NOMO-1 treated with dmso at 0.1 percent for 144 hours (cell line): ENCODE results near the gene FAM186B.

Source experiments
- DNase-seq: peaks from one replicate; lab custom pipeline; 2025; ENCODE audit not compliant: unreplicated experiment; lab: John Stamatoyannopoulos, UW

FAM186B gene

DNA sequence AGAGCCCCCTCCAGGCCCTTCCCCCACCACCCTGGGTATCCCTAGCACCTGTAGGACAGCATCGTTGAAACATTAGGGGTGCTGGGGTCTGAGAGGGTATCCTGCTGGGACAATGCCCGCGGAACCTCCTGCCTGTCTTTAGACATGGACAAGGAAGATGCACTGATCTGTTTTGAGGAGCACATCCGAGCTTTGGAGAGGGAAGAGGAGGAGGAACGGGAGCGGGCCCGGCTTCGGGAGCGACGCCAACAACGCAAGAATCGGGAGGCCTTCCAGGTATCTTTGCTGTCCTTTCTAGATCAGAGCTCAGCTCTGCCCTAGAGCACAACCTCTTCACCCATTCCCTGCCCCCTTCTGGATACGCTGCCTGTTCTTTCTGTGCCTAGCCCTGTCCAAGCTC lies 31.1 kb upstream of the FAM186B start:
- no peak for DNase-seq

DNA sequence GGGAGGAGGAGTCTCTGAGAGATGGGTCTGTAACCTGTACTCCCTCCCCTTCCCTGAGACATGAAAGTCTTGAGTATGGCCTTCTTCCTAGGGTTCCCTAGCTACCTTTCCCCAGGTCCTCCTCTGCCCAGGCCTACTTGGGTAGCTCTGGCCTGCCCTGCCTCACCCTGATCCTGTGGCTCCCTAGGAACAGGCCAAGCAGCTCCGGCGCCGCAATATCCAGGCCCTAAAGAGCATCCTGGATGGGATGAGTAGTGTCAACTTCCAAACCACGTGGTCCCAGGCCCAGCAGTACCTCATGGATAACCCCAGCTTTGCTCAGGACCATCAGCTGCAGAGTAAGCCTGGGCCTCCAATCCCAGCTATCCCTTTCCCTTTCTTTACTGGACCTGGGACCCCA lies 30.2 kb upstream of the FAM186B start:
- DNase-seq = no peak

DNA sequence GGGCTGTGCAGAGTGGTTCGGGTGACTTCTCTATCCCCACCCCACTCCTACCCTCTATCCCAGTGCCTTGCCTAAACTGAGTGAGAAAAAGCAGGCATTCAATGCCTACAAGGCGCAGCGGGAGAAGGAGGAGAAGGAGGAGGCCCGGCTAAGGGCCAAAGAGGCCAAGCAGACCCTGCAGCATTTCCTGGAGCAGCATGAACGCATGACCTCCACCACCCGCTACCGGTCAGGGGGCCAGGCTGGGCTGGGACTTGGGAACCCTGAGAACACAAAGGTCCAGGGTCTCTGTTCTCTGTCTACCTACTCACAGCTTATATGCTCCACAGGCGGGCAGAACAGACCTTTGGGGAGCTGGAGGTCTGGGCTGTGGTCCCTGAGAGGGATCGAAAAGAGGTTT lies 29.6 kb upstream of the FAM186B start:
- DNase-seq = no peak

DNA sequence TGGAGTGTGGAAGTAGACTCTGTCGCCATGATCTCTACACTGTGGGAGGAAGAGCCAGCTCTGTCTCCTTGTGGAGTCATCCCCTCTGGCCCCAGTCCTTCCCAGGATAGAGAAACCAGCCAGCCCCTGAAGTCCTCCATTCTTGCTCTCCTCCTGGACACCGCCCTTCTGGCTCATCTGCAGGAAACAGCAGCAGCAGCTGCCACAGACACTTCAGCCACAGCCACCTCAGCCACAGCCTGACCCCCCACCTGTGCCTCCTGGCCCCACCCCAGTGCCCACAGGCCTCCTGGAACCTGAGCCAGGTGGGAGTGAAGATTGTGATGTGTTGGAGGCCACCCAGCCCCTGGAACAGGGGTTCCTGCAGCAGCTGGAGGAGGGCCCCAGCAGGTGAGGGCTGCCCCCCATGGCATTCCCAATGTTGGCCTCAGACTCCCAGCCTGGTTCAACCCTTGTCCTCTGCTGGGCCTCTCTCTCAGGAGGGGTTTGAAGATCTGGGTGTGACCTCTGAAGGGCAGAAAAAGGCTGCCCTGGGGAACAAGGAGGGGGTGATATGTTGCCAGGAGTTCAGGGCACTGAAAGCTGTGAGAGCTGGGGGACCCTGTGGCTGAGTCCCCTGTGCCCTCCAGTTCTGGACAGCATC lies 28.4 kb upstream of the FAM186B start:
- no peak for DNase-seq

- no peak for DNase-seq
These were observed 27.7 kb upstream of the FAM186B start for GRCh38 chr12:49632986-49633702.

GRCh38 chr12:49632401-49632800 lies 27.0 kb upstream of the FAM186B start:
- DNase-seq = no peak

DNA sequence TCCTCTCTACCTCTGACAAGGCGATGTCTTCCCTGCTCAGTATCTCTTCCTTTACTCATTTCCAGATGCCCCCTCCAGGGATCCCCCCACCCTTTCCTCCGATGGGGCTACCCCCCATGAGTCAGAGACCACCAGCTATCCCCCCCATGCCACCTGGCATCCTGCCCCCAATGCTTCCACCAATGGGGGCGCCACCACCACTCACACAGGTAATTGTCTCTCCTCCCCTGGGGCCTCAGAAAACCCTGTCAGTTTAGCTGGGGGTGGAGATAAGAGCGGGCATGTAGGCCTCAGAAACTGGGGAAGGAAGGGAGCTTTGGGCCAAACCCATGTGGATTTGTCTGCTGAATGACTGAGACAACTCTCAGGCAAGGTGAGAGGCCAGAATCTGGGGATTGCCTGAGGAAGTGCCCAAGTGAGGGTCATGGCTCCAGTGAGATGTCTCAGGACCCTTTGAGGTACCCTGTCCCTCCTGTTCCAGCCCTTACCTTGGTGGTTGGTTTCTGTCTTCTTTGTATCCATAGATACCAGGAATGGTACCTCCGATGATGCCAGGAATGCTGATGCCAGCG lies 26.0 kb upstream of the FAM186B start:
- DNase-seq = no peak

- no peak for DNase-seq
These were observed 22.4 kb upstream of the FAM186B start for GRCh38 chr12:49627752-49628360.

DNA sequence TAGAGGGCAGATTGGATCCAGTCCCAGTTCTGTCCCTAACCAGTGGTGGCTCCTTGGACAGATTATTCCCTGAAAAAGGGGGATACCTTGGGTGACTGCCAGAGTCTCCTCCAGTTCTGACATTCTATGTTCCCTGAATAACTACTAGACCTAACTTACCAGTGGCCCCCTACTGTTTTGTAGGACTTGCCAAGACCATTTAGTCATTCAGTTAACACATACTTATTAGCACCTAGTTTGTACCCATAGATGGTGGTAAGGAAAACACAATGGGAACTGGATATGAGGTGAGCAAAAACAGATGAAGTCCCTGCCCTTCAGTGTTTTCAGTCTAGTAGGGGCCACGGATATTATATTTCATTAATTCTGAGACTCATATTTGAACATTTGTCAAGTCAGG lies 21.4 kb upstream of the FAM186B start:
- DNase-seq = no peak

DNA sequence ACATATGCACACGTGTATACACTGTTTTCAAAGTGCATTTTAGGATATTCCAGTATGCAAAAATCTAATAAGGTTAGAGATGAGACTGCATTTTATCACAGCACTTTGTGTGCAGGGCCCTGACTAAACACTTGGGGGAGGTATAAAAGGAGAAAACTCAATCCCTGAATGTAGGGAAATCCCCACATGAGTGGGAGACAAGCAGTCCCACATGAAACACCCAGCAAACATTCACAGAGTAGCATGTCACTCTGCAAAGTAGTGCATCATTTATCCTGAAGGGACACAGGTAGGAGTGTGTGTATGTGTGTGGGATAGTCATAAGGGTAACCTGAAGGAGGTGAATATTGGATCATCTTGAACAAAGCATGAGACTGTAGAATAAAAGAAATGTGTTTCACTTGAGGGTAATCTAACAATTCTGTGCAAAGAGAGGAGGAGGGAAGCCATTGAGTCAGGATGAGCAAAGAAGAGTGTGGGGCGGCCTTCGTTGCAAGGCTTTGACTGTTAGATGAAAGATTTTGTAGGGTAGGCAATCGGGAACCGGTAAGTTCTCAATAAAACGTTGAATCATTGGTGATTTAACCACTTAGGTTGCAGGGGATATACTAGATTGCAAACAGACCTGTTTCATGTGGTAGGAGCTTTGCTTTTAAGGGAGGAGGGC lies 20.9 kb upstream of the FAM186B start:
- no peak for DNase-seq

DNA sequence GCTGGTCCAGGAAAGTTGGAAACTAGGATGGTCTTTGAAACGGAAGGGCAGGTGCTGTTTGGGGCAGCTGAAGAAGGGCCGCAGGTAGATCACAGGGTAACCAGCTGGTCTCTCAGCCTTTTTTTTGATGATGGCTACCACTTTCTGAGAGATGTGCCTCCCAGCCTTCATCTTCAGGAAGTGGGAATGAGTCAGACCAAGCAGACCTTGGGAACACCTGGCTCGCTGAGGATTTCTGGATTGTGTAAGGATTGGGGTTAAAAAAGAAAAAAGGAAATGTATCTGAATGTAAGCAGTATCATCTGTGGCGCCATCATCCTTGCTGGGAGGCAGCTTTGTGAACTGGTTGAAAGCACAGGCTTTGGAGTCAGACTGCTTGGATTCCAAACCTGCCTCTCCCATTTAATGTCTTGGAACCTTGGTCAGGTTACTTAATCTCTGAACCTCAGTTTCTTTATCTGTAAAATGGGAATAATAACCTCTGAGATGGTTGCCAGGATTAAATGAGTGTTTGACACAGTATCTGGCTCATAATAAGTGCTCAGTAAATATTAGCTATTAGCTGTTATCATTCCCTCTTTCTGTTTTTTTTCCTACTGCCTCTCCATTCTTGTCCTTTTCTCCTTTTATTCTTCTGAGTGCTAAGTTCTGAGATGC lies 19.6 kb upstream of the FAM186B start:
- DNase-seq = no peak

GRCh38 chr12:49623142-49623904 lies 17.9 kb upstream of the FAM186B start, which contains the start of gene PRPF40B:
PRPF40B (plus strand) TSS chr12:49623561; CDS start chr12:49623591, 30 bp downstream.
- DNase-seq = peak; percentile 84

DNA sequence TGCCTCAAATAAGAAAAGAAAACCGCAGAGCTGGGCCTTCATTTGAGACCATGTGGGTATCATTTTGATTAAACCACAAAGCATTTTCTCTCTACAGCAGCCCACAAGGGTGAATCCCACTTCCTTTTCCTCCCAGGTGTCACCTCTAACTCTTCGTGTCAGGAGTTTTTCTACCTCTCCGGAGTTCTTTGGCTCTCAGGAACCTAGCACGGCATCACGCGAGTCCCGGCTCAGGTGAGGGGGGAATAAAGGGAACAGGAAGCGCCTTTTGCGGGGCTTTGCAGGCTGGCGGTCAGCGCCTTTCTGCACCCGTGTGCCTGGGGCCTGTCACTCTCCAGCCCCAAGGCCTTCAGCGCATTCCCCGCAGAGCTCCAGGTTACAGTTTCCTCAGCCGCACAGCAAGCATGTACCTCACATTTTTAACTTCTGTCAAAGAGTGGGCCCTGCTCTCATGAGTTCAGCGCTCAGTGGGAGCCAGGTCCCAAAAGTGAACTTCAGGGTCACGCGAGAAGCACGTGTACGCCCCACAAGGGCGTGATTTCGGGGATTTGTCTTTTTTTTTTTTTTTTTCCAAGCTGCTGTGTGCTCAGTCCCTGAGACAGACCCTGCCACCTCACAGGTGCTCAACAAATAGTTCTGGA lies 17.2 kb upstream of the FAM186B start:
- peak; percentile 27 for DNase-seq

- DNase-seq = no peak
These were observed 16.4 kb upstream of the FAM186B start for GRCh38 chr12:49621651-49622500.

DNA sequence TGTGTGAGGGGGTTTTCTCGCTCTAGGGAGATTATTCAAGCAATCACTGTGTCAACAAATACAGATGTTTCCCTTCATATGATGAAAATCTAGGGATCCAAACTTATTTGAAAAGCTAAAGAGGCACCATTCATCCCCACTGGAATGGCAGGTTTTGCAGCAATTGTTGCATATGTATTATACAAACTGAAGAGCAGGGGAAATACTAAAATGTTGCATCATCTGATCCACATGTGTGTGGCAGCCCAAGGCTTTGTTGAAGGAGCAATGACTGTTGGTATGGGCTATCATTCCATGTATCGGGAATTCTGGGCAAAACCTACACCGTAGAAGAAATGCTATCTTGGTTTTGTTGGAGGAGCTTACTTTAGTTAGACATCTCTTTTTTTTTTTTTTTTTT lies 13.8 kb upstream of the FAM186B start:
- DNase-seq = no peak

GRCh38 chr12:49618576-49618975 lies 13.1 kb upstream of the FAM186B start:
- DNase-seq = no peak

DNA sequence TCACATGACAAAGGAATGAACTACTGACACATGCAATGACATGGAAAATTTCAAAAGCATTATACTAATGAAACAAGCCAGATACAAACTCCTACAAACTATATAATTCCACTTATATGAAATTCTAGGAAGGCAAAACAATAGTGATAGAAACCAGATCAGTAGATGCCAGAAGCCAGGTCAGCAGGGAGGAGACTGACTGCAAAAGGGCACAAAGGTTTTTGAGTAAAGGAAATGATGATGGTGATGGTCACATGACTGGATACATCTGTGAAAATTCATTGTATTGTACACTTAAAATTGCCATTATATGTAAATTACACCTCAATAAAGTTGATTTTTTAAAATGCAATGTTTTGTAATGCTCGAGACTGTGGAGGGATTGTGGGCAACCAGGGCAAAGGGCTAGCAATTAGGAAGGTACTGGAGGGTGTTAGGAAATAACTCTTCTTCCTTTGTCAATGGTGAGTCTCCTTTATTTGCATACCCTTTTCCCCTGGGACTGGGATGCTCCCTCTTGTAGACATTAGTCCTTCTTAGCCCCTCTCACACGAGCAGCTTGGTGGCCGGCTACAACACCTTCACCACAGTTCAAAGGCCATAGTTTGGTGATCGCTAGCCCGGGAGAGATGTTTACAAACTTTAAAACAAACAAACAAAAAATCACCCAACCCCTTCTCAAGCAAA lies 11.2 kb upstream of the FAM186B start:
- DNase-seq = no peak

DNA sequence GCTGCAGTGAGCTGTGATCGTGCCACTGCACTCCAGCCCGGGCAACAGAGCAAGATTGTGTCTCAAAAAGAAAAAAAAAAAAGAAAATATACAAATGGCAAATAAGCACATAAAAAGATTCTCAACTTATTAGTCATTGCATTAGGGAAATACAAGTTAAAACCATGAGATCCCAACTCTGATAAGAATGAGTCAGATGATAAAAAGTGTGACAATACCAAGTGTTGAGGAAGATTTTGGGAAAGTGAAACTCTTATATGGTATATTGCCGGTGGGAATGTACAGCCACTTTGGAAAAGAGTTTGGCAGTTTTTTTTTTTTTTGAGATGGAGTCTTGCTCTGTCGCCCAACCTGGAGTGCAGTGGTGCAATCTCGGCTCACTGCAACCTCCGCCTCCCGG lies 10.3 kb upstream of the FAM186B start:
- DNase-seq = no peak
